Upper lobe of left lung (tissue), 6 donors: ENCODE measurements around the gene VPS18. TPM values are rescaled to one million over a fixed set of nuclear protein-coding genes. Genes with fewer than 3 reads are reported as not detected.

ENCODE experiments used
- ATAC-seq, 2 donors: fragments of 200-7000 bp; cut with Tn5 transposase; one replicate each; pipeline ENCODE4 v1.9.1; 2022; ENCODE audit warnings: mild to moderate bottlenecking in 2 of 2, moderate library complexity in 2 of 2; ENCODE audit not compliant: low FRiP score in 2 of 2
- DNase-seq, 2 donors: peaks; one replicate each; pipeline ENCODE4 v3.0.0-alpha.2; 2019 to 2020
- H3K27ac ChIP-seq, 4 donors: fragments of 200-600 bp; sonication (generic); one replicate each; pipeline ENCODE4 v1.5.1; 2016 to 2019
- H3K27me3 ChIP-seq, 4 donors: fragments of 200-600 bp; sonication (generic); one replicate each; pipeline ENCODE4 v1.5.1; 2017 to 2019
- H3K36me3 ChIP-seq, 4 donors: fragments of 200-600 bp; sonication (generic); one replicate each; pipeline ENCODE4 v1.5.1; 2016 to 2019
- H3K4me1 ChIP-seq, 4 donors: fragments of 200-600 bp; sonication (generic); one replicate each; pipeline ENCODE4 v1.5.1; 2018 to 2019
- H3K4me3 ChIP-seq, 4 donors: fragments of 200-600 bp; sonication (generic); one replicate each; pipeline ENCODE4 v1.5.1; 2017 to 2019; ENCODE audit warnings: mild to moderate bottlenecking in 2 of 4, moderate library complexity in 1 of 4
- H3K9me3 ChIP-seq, 4 donors: fragments of 200-600 bp; sonication (generic); one replicate each; pipeline ENCODE4 v1.5.1; 2018 to 2019
- EP300 ChIP-seq, 4 donors: sonication (generic); formaldehyde crosslinking; IDR thresholded peaks; one replicate each; pipeline ENCODE4 v1.5.1; 2017; ENCODE audit warnings: antibody characterized with exemption in 4 of 4, control low read depth in 2 of 4
- POLR2A ChIP-seq, 4 donors: fragments of 450-650 bp; IDR thresholded peaks; one replicate each; pipeline ENCODE4 v1.5.1; 2016 to 2017; ENCODE audit warnings: antibody characterized with exemption in 4 of 4, mild to moderate bottlenecking in 2 of 4
- POLR2AphosphoS5 ChIP-seq, 2 donors: sonication (generic); formaldehyde crosslinking; IDR thresholded peaks; one replicate each; pipeline ENCODE4 v1.5.1; 2017; ENCODE audit warnings: antibody characterized with exemption in 2 of 2
- WGBS, 2 donors: methylation state at CpG; one replicate each; pipeline ENCODE4 v1.1.5; 2017 to 2018; 5-methylcytosine and 5-hydroxymethylcytosine counted together
- total RNA-seq, 6 donors: library from RNA; depleted of rRNA in 4 of 6; stranded (reverse); fragments of >200 nt in 4 of 6; gene quantifications; one replicate each; pipeline versions ENCODE4 v1.1.0 to v1.2.1, GENCODE V29; 2016 to 2021
- TF ChIP-seq, protein P1 (sequence below), 6 experiments: fragments of 450-650 bp in 4 of 6; fragments of 200-600 bp in 2 of 6; sonication (generic) in 2 of 6; IDR thresholded peaks; one replicate each; pipeline ENCODE4 v1.5.1; 2016 to 2019; ENCODE audit warnings: antibody characterized with exemption in 6 of 6
- donor health status: DM: no; HTN: no; CAD: no; lungs with moderate emphysema.
- donor health status: DM: no; HTN: yes; CAD: no; lungs with severe emphysema.

VPS18 gene, protein sequence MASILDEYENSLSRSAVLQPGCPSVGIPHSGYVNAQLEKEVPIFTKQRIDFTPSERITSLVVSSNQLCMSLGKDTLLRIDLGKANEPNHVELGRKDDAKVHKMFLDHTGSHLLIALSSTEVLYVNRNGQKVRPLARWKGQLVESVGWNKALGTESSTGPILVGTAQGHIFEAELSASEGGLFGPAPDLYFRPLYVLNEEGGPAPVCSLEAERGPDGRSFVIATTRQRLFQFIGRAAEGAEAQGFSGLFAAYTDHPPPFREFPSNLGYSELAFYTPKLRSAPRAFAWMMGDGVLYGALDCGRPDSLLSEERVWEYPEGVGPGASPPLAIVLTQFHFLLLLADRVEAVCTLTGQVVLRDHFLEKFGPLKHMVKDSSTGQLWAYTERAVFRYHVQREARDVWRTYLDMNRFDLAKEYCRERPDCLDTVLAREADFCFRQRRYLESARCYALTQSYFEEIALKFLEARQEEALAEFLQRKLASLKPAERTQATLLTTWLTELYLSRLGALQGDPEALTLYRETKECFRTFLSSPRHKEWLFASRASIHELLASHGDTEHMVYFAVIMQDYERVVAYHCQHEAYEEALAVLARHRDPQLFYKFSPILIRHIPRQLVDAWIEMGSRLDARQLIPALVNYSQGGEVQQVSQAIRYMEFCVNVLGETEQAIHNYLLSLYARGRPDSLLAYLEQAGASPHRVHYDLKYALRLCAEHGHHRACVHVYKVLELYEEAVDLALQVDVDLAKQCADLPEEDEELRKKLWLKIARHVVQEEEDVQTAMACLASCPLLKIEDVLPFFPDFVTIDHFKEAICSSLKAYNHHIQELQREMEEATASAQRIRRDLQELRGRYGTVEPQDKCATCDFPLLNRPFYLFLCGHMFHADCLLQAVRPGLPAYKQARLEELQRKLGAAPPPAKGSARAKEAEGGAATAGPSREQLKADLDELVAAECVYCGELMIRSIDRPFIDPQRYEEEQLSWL
- total RNA-seq: 10 to 100 TPM; 19.9 to 43.2 (median 29.2) TPM

DNA sequence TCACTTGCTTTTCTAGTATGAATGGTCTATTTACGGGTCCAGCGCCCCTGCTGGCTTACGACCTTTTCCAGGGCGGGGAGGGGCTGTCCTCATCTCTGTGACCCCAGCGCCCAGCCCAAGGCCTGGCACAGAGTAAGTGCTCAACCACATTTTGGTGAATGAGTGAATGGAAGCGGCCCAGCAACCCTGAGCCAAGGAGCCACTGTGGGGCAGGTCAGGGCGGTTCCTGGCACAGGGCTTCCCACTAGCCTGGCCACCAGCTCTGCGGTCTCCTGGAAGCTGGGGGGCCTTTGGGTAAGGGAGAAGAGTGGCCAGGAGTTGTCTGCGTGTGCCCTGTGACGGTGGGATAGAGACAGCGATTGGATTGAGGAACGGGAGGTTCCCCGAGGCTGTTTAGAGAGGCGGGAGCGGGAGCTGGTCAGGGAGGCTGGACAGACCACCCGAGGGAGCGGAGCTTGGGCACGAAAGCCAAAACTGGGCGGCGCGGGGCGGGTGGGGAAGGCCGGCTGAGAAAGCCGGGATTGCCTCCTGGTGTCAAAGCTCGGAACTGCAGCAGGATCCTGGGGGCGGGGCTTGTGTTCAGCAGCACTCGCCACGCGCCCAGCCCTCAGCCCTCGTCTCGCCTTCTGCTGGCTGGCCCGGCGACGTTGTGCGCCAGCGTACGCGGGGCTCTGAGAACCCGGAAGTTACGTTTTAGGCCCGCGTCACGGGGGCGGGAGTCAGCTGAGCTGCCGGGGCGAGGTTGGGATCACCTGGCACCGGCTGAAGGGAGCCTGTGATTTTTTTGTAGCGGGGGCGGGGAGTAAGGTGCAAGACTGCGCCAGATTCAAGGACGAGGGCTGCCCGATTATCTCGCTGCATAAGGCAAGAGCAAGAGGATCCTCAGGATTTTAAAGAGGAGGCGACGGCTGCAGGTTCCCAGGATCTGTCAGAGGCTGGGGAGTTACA, at the start of gene VPS18:
Gene VPS18, plus strand, starts transcription at position 718 of the 948 bp plus-strand sequence. CDS start 319 bp downstream, outside the sequence.
- ATAC-seq: peak; percentile 98 to 99
- WGBS, 2 donors: 4 to 7% methylated on average over 14 to 37 of the region's 55 CpGs
- peak in 3 of 4 donors; percentile 67 to 90 (median 77) for TF ChIP-seq POLR2A (IDR thresholded peaks at IDR 0.05)
- peak in 1 of 4 donors; percentile 81 for TF ChIP-seq EP300 (IDR thresholded peaks at IDR 0.05)
- TF ChIP-seq, protein P1, sequence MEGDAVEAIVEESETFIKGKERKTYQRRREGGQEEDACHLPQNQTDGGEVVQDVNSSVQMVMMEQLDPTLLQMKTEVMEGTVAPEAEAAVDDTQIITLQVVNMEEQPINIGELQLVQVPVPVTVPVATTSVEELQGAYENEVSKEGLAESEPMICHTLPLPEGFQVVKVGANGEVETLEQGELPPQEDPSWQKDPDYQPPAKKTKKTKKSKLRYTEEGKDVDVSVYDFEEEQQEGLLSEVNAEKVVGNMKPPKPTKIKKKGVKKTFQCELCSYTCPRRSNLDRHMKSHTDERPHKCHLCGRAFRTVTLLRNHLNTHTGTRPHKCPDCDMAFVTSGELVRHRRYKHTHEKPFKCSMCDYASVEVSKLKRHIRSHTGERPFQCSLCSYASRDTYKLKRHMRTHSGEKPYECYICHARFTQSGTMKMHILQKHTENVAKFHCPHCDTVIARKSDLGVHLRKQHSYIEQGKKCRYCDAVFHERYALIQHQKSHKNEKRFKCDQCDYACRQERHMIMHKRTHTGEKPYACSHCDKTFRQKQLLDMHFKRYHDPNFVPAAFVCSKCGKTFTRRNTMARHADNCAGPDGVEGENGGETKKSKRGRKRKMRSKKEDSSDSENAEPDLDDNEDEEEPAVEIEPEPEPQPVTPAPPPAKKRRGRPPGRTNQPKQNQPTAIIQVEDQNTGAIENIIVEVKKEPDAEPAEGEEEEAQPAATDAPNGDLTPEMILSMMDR (IDR thresholded peaks at IDR 0.05): peak; percentile 98 to 100 (median 99)
- TF ChIP-seq POLR2AphosphoS5 (IDR thresholded peaks at IDR 0.05): peak; percentile 86 to 93

DNA sequence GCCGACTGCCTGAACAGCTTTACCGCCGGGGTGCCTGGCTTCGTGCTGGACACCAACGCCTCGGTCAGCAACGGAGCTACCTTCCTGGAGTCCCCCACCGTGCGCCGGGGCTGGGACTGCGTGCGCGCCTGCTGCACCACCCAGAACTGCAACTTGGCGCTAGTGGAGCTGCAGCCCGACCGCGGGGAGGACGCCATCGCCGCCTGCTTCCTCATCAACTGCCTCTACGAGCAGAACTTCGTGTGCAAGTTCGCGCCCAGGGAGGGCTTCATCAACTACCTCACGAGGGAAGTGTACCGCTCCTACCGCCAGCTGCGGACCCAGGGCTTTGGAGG, 49.6 kb upstream of the VPS18 start:
- H3K4me1 ChIP-seq: peaks cover 25 to 54% (median 37%) of the 10 kb centered on the region in 4 donors
- peaks cover 0 to 11% (median 4%) of the 10 kb centered on the region in 4 donors for H3K27me3 ChIP-seq
- peak overlapping the region; percentile 54 to 81 (median 62) for H3K4me3 ChIP-seq
- TF ChIP-seq, protein P1 (IDR thresholded peaks at IDR 0.05): peak in 1 of 6 experiments; percentile 4
- TF ChIP-seq POLR2A (IDR thresholded peaks at IDR 0.05): no peak
- ATAC-seq (peak; percentile 5 to 39), DNase-seq (peak in 1 of 2 donors; percentile 36)
- H3K9me3 ChIP-seq: no peaks in the 10 kb centered on the region
- WGBS, 2 donors: 4 to 5% methylated on average over 11 to 18 of the region's 28 CpGs
- H3K27ac ChIP-seq: peak overlapping the region; percentile 77 to 84 (median 83)
- no peaks in the 10 kb centered on the region for H3K36me3 ChIP-seq

More for the DNA sequence above, at the start of gene VPS18:
- Histone ChIP-seq H3K4me3 (peak within 1 kb of the TSS; percentile 64 to 94 (median 78)), H3K36me3 (peaks cover 5 to 33% (median 16%) of the 10 kb centered on the region in 4 donors), H3K4me1 (peaks cover 13 to 31% (median 21%) of the 10 kb centered on the region in 4 donors), H3K27me3 (no peaks in the 10 kb centered on the region), H3K27ac (peak within 1 kb of the TSS; percentile 86 to 95 (median 92)), H3K9me3 (no peaks in the 10 kb centered on the region)
- DNase-seq: peak; percentile 97 to 100

DNA sequence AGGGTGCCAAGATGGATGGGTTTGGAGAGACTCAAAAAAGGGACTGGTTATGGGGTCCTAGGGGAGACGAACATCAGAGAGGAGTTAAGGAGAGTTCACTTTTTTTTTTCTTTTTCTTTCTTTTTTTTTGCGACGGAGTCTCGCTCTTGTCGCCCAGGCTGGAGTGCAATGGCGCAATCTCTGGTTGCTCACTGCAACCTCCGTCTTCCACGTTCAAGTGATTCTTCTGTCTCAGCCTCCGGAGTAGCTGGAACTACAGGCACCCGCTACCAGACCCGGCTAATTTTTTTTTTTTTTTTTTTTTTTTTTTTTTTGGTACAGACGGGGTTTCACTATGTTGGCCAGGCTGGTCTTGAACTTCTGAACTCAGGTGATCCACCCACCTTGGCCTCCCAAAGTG, 49.2 kb upstream of the VPS18 start:
- DNase-seq (peak in 1 of 2 donors; percentile 38), ATAC-seq (peak in 1 of 2 donors; percentile 1)
- H3K36me3 ChIP-seq: no peaks in the 10 kb centered on the region
- H3K4me3 ChIP-seq: peak overlapping the region; percentile 54 to 81 (median 62)
- peak overlapping the region; percentile 77 to 84 (median 83) for H3K27ac ChIP-seq
- TF ChIP-seq, protein P1 (IDR thresholded peaks at IDR 0.05): no peak
- no peak for TF ChIP-seq EP300 (IDR thresholded peaks at IDR 0.05)
- 36 to 47% methylated on average over 12 of the region's 12 CpGs for WGBS, 2 donors
- H3K9me3 ChIP-seq: no peaks in the 10 kb centered on the region
- H3K4me1 ChIP-seq: peaks cover 25 to 54% (median 37%) of the 10 kb centered on the region in 4 donors
- H3K27me3 ChIP-seq: peaks cover 0 to 11% (median 4%) of the 10 kb centered on the region in 4 donors
